GM21360 (cell line): ENCODE measurements around the gene DDIT3.

Experiments
- ATAC-seq: cut with Tn5 transposase; IDR thresholded peaks from one replicate; pipeline ENCODE4 v1.9.1; 2021; ENCODE audit warnings: mild to moderate bottlenecking, moderate library complexity; ENCODE audit not compliant: unreplicated experiment

The DDIT3 gene

GRCh38 chr12:57547288-57548012 is 27.1 kb upstream of the DDIT3 start:
- ATAC-seq = no peak

- peak; percentile 99 for ATAC-seq
These were observed 26.3 kb upstream of the DDIT3 start, which contains the start of gene DCTN2 for GRCh38 chr12:57546438-57547287. TSS of gene DCTN2 (minus strand) at chr12:57547192. CDS start at chr12:57547063, 129 bp downstream.

- ATAC-seq = no peak
These were observed 25.6 kb upstream of the DDIT3 start for GRCh38 chr12:57545809-57546437.

- ATAC-seq = no peak
These were observed 23.3 kb upstream of the DDIT3 start for GRCh38 chr12:57543581-57543980.

GRCh38 chr12:57541717-57542116 is 21.4 kb upstream of the DDIT3 start:
- no peak for ATAC-seq

- ATAC-seq = no peak
These were observed 20.7 kb upstream of the DDIT3 start for GRCh38 chr12:57541001-57541400.

- no peak for ATAC-seq
These were observed 18.9 kb upstream of the DDIT3 start for GRCh38 chr12:57539134-57539768.

- ATAC-seq = no peak
These were observed 16.3 kb upstream of the DDIT3 start for GRCh38 chr12:57536597-57536942.

GRCh38 chr12:57535764-57536596 is 15.7 kb upstream of the DDIT3 start:
- no peak for ATAC-seq

GRCh38 chr12:57534991-57535543 is 14.8 kb upstream of the DDIT3 start:
- no peak for ATAC-seq

GRCh38 chr12:57534250-57534649 is 13.9 kb upstream of the DDIT3 start:
- ATAC-seq = no peak

- no peak for ATAC-seq
These were observed 12.8 kb upstream of the DDIT3 start for GRCh38 chr12:57533108-57533507.

GRCh38 chr12:57531836-57532235 is 11.5 kb upstream of the DDIT3 start:
- no peak for ATAC-seq

- no peak for ATAC-seq
These were observed 10.3 kb upstream of the DDIT3 start for GRCh38 chr12:57530396-57531142.

- ATAC-seq = no peak
These were observed 9.5 kb upstream of the DDIT3 start for GRCh38 chr12:57529831-57530230.

GRCh38 chr12:57528831-57529555 is 8.7 kb upstream of the DDIT3 start:
- ATAC-seq = no peak

- ATAC-seq = no peak
These were observed 7.9 kb upstream of the DDIT3 start for GRCh38 chr12:57528176-57528575.

GRCh38 chr12:57527184-57527583 is 6.9 kb upstream of the DDIT3 start:
- no peak for ATAC-seq
